H1 (cell line): ENCODE results near the gene ANAPC16. TPM values are rescaled to one million over a fixed set of nuclear protein-coding genes. Genes with fewer than 3 reads are reported as not detected.
"Not testable (repeated sequence)": the region's sequence is repeated elsewhere in the genome, so short reads cannot be mapped to it uniquely, and the experiment has no call there.

Source experiments
- CTCF ChIA-PET: fragments of 300-600 bp; sonication (Branson Sonifier 250); formaldehyde crosslinking; loops from one replicate; lab custom pipeline; 2021; ENCODE audit not compliant: partially characterized antibody; lab: Charles Lee
- POLR2A ChIA-PET: fragments of 300-600 bp; sonication (Branson Sonifier 250); formaldehyde crosslinking; loops from one replicate; lab custom pipeline; 2021; ENCODE audit warnings: inconsistent platforms; ENCODE audit not compliant: partially characterized antibody; lab: Charles Lee
- DNase-seq, 2 experiments: peaks; one replicate each; pipeline versions ENCODE4 v3.0.0 to v3.0.0-alpha.2; 2010 to 2022; ENCODE audit warnings: low spot score in 2 of 2, low read depth in 1 of 2, mixed read lengths in 1 of 2
- FAIRE-seq: peaks from 2 replicates; lab custom pipeline; 2011; peaks lifted over from hg19 to GRCh38; lab: Jason Lieb, UNC
- H2AFZ ChIP-seq: 2 replicates; pipeline ENCODE4 v1.8.1; 2012; ENCODE audit warnings: low read length, inconsistent platforms
- H2AK5ac ChIP-seq: 2 replicates; pipeline ENCODE4 v1.6.1; 2013; ENCODE audit warnings: low read depth, low read length
- H2BK120ac ChIP-seq: replicated peaks from 2 replicates; pipeline ENCODE3; 2013; ENCODE audit warnings: low read depth, low read length, inconsistent platforms
- H2BK12ac ChIP-seq: 2 replicates; pipeline ENCODE4 v1.6.1; 2013; ENCODE audit warnings: low read depth, low read length
- H2BK15ac ChIP-seq: 2 replicates; pipeline ENCODE4 v1.6.1; 2013; ENCODE audit warnings: low read length
- H2BK20ac ChIP-seq: 2 replicates; pipeline ENCODE4 v1.6.1; 2013; ENCODE audit warnings: low read length
- H2BK5ac ChIP-seq: 2 replicates; pipeline ENCODE4 v1.6.1; 2013; ENCODE audit warnings: low read depth, low read length
- H3K14ac ChIP-seq: 2 replicates; pipeline ENCODE4 v1.6.1; 2013; ENCODE audit warnings: inconsistent platforms; ENCODE audit not compliant: insufficient read length
- H3K18ac ChIP-seq: 2 replicates; pipeline ENCODE4 v1.6.1; 2013; ENCODE audit warnings: low read length; ENCODE audit errors: extremely low read depth
- H3K23ac ChIP-seq: 2 replicates; pipeline ENCODE4 v1.6.1; 2013; ENCODE audit warnings: inconsistent platforms; ENCODE audit not compliant: insufficient read length
- H3K23me2 ChIP-seq: 2 replicates; pipeline ENCODE4 v1.6.1; 2013; ENCODE audit warnings: low read depth, low read length
- H3K27ac ChIP-seq: 2 replicates; pipeline ENCODE4 v1.6.1; 2011; ENCODE audit warnings: low read depth, low read length, inconsistent platforms
- H3K27me3 ChIP-seq, 4 experiments: replicated peaks in 1 of 4; 1 replicate in 1 of 4; 2 replicates in 3 of 4; pipeline versions ENCODE4 v1.6.1 to v1.8.1; 2011 to 2013; ENCODE audit warnings: low read length in 3 of 4, mild to moderate bottlenecking in 3 of 4, inconsistent platforms in 2 of 4, mixed read lengths in 2 of 4, moderate library complexity in 1 of 4; ENCODE audit not compliant: control insufficient read depth in 3 of 4, insufficient read depth in 3 of 4; ENCODE audit errors: extremely low read depth in 1 of 4
- H3K36me3 ChIP-seq, 4 experiments: 2 replicates each; pipeline versions ENCODE4 v1.6.1 to v1.8.1; 2011 to 2013; ENCODE audit warnings: mild to moderate bottlenecking in 4 of 4, low read length in 3 of 4, moderate library complexity in 2 of 4, control low read depth in 1 of 4, inconsistent platforms in 1 of 4; ENCODE audit not compliant: insufficient read depth in 4 of 4, control insufficient read depth in 2 of 4
- H3K4ac ChIP-seq: replicated peaks from 2 replicates; pipeline ENCODE3; 2013; ENCODE audit warnings: low read length, low read depth, mixed read lengths, inconsistent platforms; ENCODE audit not compliant: insufficient read length
- H3K4me1 ChIP-seq, 4 experiments: replicated peaks in 1 of 4; 1 replicate in 1 of 4; 2 replicates in 3 of 4; pipeline versions ENCODE4 v1.6.1 to v1.8.1; 2011 to 2013; ENCODE audit warnings: low read length in 3 of 4, inconsistent platforms in 2 of 4, mixed read lengths in 1 of 4; ENCODE audit not compliant: insufficient read depth in 4 of 4, control insufficient read depth in 3 of 4
- H3K4me2 ChIP-seq, 2 experiments: 2 replicates each; pipeline versions ENCODE4 v1.6.1 to v1.8.1; 2011 to 2013; ENCODE audit warnings: low read depth in 2 of 2, low read length in 2 of 2, control low read depth in 1 of 2, inconsistent platforms in 1 of 2, mild to moderate bottlenecking in 1 of 2; ENCODE audit not compliant: insufficient read depth in 1 of 2
- H3K4me3 ChIP-seq, 4 experiments: fragments of 200-600, 300-600 bp in 1 of 4; sonication (generic), shearing (Covaris generic), sonication (Bioruptor Twin) in 1 of 4; 2 replicates each; pipeline versions ENCODE4 v1.5.1 to v1.8.1; 2011 to 2016; ENCODE audit warnings: low read length in 4 of 4, low read depth in 3 of 4, control low read depth in 2 of 4, inconsistent platforms in 2 of 4, mild to moderate bottlenecking in 2 of 4, mixed read lengths in 1 of 4, moderate library complexity in 1 of 4; ENCODE audit not compliant: insufficient read depth in 2 of 4; ENCODE audit errors: extremely low read depth in 1 of 4
- H3K56ac ChIP-seq: replicated peaks from 2 replicates; pipeline ENCODE3; 2013; ENCODE audit warnings: low read depth, mild to moderate bottlenecking, mixed read lengths, low read length, inconsistent platforms; ENCODE audit not compliant: insufficient read length
- H3K79me1 ChIP-seq: 2 replicates; pipeline ENCODE4 v1.6.1; 2013; ENCODE audit warnings: low read depth, low read length, control low read depth
- H3K79me2 ChIP-seq, 2 experiments: 2 replicates each; pipeline versions ENCODE4 v1.6.1 to v1.8.1; 2012 to 2013; ENCODE audit warnings: low read length in 2 of 2, mild to moderate bottlenecking in 2 of 2, inconsistent platforms in 1 of 2; ENCODE audit not compliant: insufficient read depth in 2 of 2, control insufficient read depth in 1 of 2
- H3K9ac ChIP-seq, 4 experiments: replicated peaks in 1 of 4; 1 replicate in 1 of 4; 2 replicates in 3 of 4; pipeline versions ENCODE4 v1.6.1 to v1.8.1; 2011 to 2013; ENCODE audit warnings: low read depth in 3 of 4, low read length in 3 of 4, control low read depth in 2 of 4, mild to moderate bottlenecking in 2 of 4, moderate library complexity in 2 of 4, inconsistent platforms in 1 of 4; ENCODE audit errors: extremely low read depth in 1 of 4
- H3K9me3 ChIP-seq, 2 experiments: 2 replicates each; pipeline versions ENCODE4 v1.6.1 to v1.8.1; 2012 to 2013; ENCODE audit warnings: mild to moderate bottlenecking in 2 of 2, moderate library complexity in 2 of 2, control low read depth in 1 of 2, inconsistent platforms in 1 of 2, low read depth in 1 of 2, low read length in 1 of 2, mixed read lengths in 1 of 2; ENCODE audit not compliant: insufficient read depth in 2 of 2
- H4K20me1 ChIP-seq, 2 experiments: replicated peaks in 1 of 2; 2 replicates each; pipeline versions ENCODE3 to v1.8.1; 2011 to 2013; ENCODE audit warnings: inconsistent platforms in 2 of 2, low read length in 2 of 2, mild to moderate bottlenecking in 1 of 2; ENCODE audit not compliant: insufficient read depth in 2 of 2, control insufficient read depth in 1 of 2
- H4K5ac ChIP-seq: 2 replicates; pipeline ENCODE4 v1.6.1; 2013; ENCODE audit warnings: low read length, low read depth, mixed read lengths, inconsistent platforms; ENCODE audit not compliant: insufficient read length
- H4K8ac ChIP-seq: 2 replicates; pipeline ENCODE4 v1.8.0; 2013; ENCODE audit warnings: mild to moderate bottlenecking, moderate library complexity, low read length, inconsistent platforms; ENCODE audit not compliant: insufficient read depth; ENCODE audit errors: extremely low read depth
- H4K91ac ChIP-seq: replicated peaks from 2 replicates; pipeline ENCODE3; 2013; ENCODE audit warnings: low read length, mixed read lengths, inconsistent platforms; ENCODE audit not compliant: insufficient read length
- WGBS, 2 experiments: shearing (Covaris generic) in 1 of 2; methylation state at CpG; one replicate each; pipeline versions ENCODE4 v1.1.6 to v1.1.7; 2013 to 2015; ENCODE audit warnings: low lambda C conversion rate in 2 of 2, mixed read lengths in 2 of 2, inconsistent platforms in 1 of 2, low coverage in 1 of 2, missing lambda C conversion rate in 1 of 2; ENCODE audit not compliant: insufficient replicate concordance in 2 of 2, insufficient coverage in 1 of 2, insufficient read length in 1 of 2; ENCODE audit errors: extremely low coverage in 1 of 2, missing lambda C conversion rate in 1 of 2; 5-methylcytosine and 5-hydroxymethylcytosine counted together
- polyA plus RNA-seq, 7 experiments: library from polyadenylated mRNA; depleted of rRNA in 3 of 7; stranded (reverse) in 5 of 7; unstranded in 2 of 7; fragments of >200 nt in 5 of 7; fragments of 200-250 nt in 2 of 7; gene quantifications; 1 replicate in 5 of 7; 2 replicates in 1 of 7; 4 replicates in 1 of 7; pipeline versions ENCODE4 v1.2.1 to v1.2.3, GENCODE V29; 2011 to 2013; ENCODE audit warnings: missing spikeins in 2 of 7, mixed read lengths in 2 of 7
- total RNA-seq: library from RNA; stranded (reverse); fragmentation: NEBNext Ultra II Directional; extraction: Animal tissue kit (Norgen Biotek cat#: 25700); gene quantifications from 2 replicates; pipeline ENCODE4 v1.2.1, GENCODE V29; 2021

Gene ANAPC16
- total and polyA plus RNA-seq, 2 of the 8 experiments (the other 6 are each of a cell fraction or from before 2014, with no cell fraction given), result 53.1 to 57.4 TPM

GRCh38 chr10:72211832-72212231 lies 4.0 kb upstream of the ANAPC16 start:
- H4K5ac ChIP-seq, H3K4ac ChIP-seq, H3K9me3 ChIP-seq, H3K4me1 ChIP-seq, H4K20me1 ChIP-seq, H4K91ac ChIP-seq, H4K8ac ChIP-seq, H3K27ac ChIP-seq, H2BK20ac ChIP-seq, H3K79me1 ChIP-seq, H2BK5ac ChIP-seq, H3K4me2 ChIP-seq, H2BK120ac ChIP-seq, H2AFZ ChIP-seq, H3K4me3 ChIP-seq, H2BK15ac ChIP-seq, H3K56ac ChIP-seq, H3K9ac ChIP-seq, H3K18ac ChIP-seq, H3K27me3 ChIP-seq, H2AK5ac ChIP-seq, H3K23ac ChIP-seq, H2BK12ac ChIP-seq, DNase-seq, FAIRE-seq, H3K14ac ChIP-seq, H3K23me2 ChIP-seq: not testable (repeated sequence)
- peaks cover 3 to 15% of the 10 kb centered on the region in 2 experiments for H3K79me2 ChIP-seq
- POLR2A ChIA-PET, result interaction anchor here (0.6 kb wide), 3 partner anchors 72 to 480 kb away, joined by 3 read pairs; partner anchors contain the start of gene MCU
- CTCF ChIA-PET, result interaction anchor here (0.7 kb wide), 1 partner anchor 85 kb away, joined by 3 read pairs; no protein-coding TSS in a partner anchor
- peaks cover 0 to 23% (median 7%) of the 10 kb centered on the region in 4 experiments; a peak in 4 of 8 replicates for H3K36me3 ChIP-seq
- WGBS, 2 experiments, result 70% methylated on average over 2 of the region's 2 CpGs; no CpG with 5 or more reads in 1 of the 2 experiments
